HG03457 (cell line): ENCODE data around the gene NEGR1.

Source experiments
- ATAC-seq: cut with Tn5 transposase; IDR thresholded peaks from one replicate; pipeline ENCODE4 v1.9.1; 2021; ENCODE audit warnings: moderate number of reproducible peaks; ENCODE audit not compliant: unreplicated experiment

NEGR1 gene

GRCh38 chr1:71589005-71589404, 693.3 kb downstream of the NEGR1 start:
- ATAC-seq = no peak

- ATAC-seq = no peak
Observed at GRCh38 chr1:71587961-71588360, 694.4 kb downstream of the NEGR1 start.

- no peak for ATAC-seq
Observed at GRCh38 chr1:71586030-71586429, 696.3 kb downstream of the NEGR1 start.

- ATAC-seq = no peak
Observed at GRCh38 chr1:71583756-71584155, 698.6 kb downstream of the NEGR1 start.

GRCh38 chr1:71582673-71583072, 699.7 kb downstream of the NEGR1 start:
- ATAC-seq = no peak

GRCh38 chr1:71577451-71578131, 704.7 kb downstream of the NEGR1 start:
- ATAC-seq = no peak

- ATAC-seq = peak; percentile 68
Observed at GRCh38 chr1:71572038-71572437, 710.3 kb downstream of the NEGR1 start.

GRCh38 chr1:71566413-71566812, 715.9 kb downstream of the NEGR1 start:
- ATAC-seq = no peak

- ATAC-seq = no peak
Observed at GRCh38 chr1:71565831-71566230, 716.5 kb downstream of the NEGR1 start.

- no peak for ATAC-seq
Observed at GRCh38 chr1:71565262-71565661, 717.1 kb downstream of the NEGR1 start.

- no peak for ATAC-seq
Observed at GRCh38 chr1:71562298-71562697, 720.0 kb downstream of the NEGR1 start.

GRCh38 chr1:71561729-71562128, 720.6 kb downstream of the NEGR1 start:
- ATAC-seq = no peak

GRCh38 chr1:71561206-71561605, 721.1 kb downstream of the NEGR1 start:
- no peak for ATAC-seq

GRCh38 chr1:71559880-71560279, 722.5 kb downstream of the NEGR1 start:
- no peak for ATAC-seq

GRCh38 chr1:71557138-71557537, 725.2 kb downstream of the NEGR1 start:
- no peak for ATAC-seq

- no peak for ATAC-seq
Observed at GRCh38 chr1:71548398-71548890, 733.9 kb downstream of the NEGR1 start.

GRCh38 chr1:71542155-71542554, 740.2 kb downstream of the NEGR1 start:
- ATAC-seq = no peak

- ATAC-seq = no peak
Observed at GRCh38 chr1:71533950-71534349, 748.4 kb downstream of the NEGR1 start.

- no peak for ATAC-seq
Observed at GRCh38 chr1:71532343-71532742, 750.0 kb downstream of the NEGR1 start.

GRCh38 chr1:71526824-71527223, 755.5 kb downstream of the NEGR1 start:
- no peak for ATAC-seq

GRCh38 chr1:71522721-71523120, 759.6 kb downstream of the NEGR1 start:
- ATAC-seq = no peak

GRCh38 chr1:71521655-71522264, 760.6 kb downstream of the NEGR1 start:
- ATAC-seq = no peak

- no peak for ATAC-seq
Observed at GRCh38 chr1:71511505-71511904, 770.8 kb downstream of the NEGR1 start.
